GM21390 (cell line): Measurements from ENCODE around the gene MDH1B.

Experiments
- ATAC-seq: cut with Tn5 transposase; IDR thresholded peaks from one replicate; pipeline ENCODE4 v1.9.1; 2021; ENCODE audit not compliant: unreplicated experiment

The MDH1B gene

GRCh38 chr2:206698811-206699210 lies 66.3 kb downstream of the MDH1B start:
- ATAC-seq: no peak

- no peak for ATAC-seq
Measured at GRCh38 chr2:206696910-206697309, 68.2 kb downstream of the MDH1B start.

- ATAC-seq: peak; percentile 83
Measured at GRCh38 chr2:206693399-206694137, 71.6 kb downstream of the MDH1B start.

- no peak for ATAC-seq
Measured at GRCh38 chr2:206692971-206693370, 72.2 kb downstream of the MDH1B start.

- no peak for ATAC-seq
Measured at GRCh38 chr2:206688990-206689389, 76.1 kb downstream of the MDH1B start.

- ATAC-seq: no peak
Measured at GRCh38 chr2:206688453-206688852, 76.7 kb downstream of the MDH1B start.
